NCI-H1105 (cell line): Measurements from ENCODE around the gene CLDN24.
"Not testable (repeated sequence)": the region's sequence is repeated elsewhere in the genome, so short reads cannot be mapped to it uniquely, and the experiment has no call there.

Source experiments
- DNase-seq: peaks from one replicate; lab custom pipeline; 2025; lab: John Stamatoyannopoulos, UW

CLDN24 gene

GRCh38 chr4:183347146-183347545 lies 24.9 kb upstream of the CLDN24 start:
- no peak for DNase-seq

GRCh38 chr4:183345261-183345660 lies 23.0 kb upstream of the CLDN24 start:
- no peak for DNase-seq

GRCh38 chr4:183344523-183345255 lies 22.5 kb upstream of the CLDN24 start:
- no peak for DNase-seq

GRCh38 chr4:183343730-183344129 lies 21.5 kb upstream of the CLDN24 start:
- no peak for DNase-seq

GRCh38 chr4:183342541-183343533 lies 20.6 kb upstream of the CLDN24 start:
- DNase-seq = no peak

GRCh38 chr4:183337833-183338232 lies 15.6 kb upstream of the CLDN24 start:
- no peak for DNase-seq

- no peak for DNase-seq
Observed at GRCh38 chr4:183337349-183337748, 15.1 kb upstream of the CLDN24 start.

- DNase-seq = no peak
Observed at GRCh38 chr4:183335369-183335940, 13.2 kb upstream of the CLDN24 start.

GRCh38 chr4:183333983-183334382 lies 11.8 kb upstream of the CLDN24 start:
- no peak for DNase-seq

- no peak for DNase-seq
Observed at GRCh38 chr4:183333202-183333601, 11.0 kb upstream of the CLDN24 start.

GRCh38 chr4:183332447-183332846 lies 10.2 kb upstream of the CLDN24 start:
- DNase-seq = no peak

GRCh38 chr4:183330841-183331240 lies 8.6 kb upstream of the CLDN24 start:
- no peak for DNase-seq

GRCh38 chr4:183329954-183330742 lies 7.9 kb upstream of the CLDN24 start:
- no peak for DNase-seq

- DNase-seq = no peak
Observed at GRCh38 chr4:183329244-183329643, 7.0 kb upstream of the CLDN24 start.

GRCh38 chr4:183328832-183329231 lies 6.6 kb upstream of the CLDN24 start:
- no peak for DNase-seq

GRCh38 chr4:183327827-183328226 lies 5.6 kb upstream of the CLDN24 start:
- no peak for DNase-seq

GRCh38 chr4:183326853-183327252 lies 4.6 kb upstream of the CLDN24 start:
- no peak for DNase-seq

GRCh38 chr4:183326387-183326786 lies 4.2 kb upstream of the CLDN24 start:
- not testable (repeated sequence) for DNase-seq

- DNase-seq = no peak
Observed at GRCh38 chr4:183324619-183325018, 2.4 kb upstream of the CLDN24 start.

GRCh38 chr4:183324056-183324455 lies 1.8 kb upstream of the CLDN24 start:
- not testable (repeated sequence) for DNase-seq

GRCh38 chr4:183323295-183323694 lies 1.1 kb upstream of the CLDN24 start:
- no peak for DNase-seq

- no peak for DNase-seq
Observed at GRCh38 chr4:183321516-183321915, 710 bp downstream of the CLDN24 start.
